K562 (cell line): ENCODE results near the gene IP6K3. TPM values are rescaled to one million over a fixed set of nuclear protein-coding genes. Genes with fewer than 3 reads are reported as not detected.

Experiments used
- BRD4 ChIP-seq: fragments of 200-600 bp; sonication (generic); IDR thresholded peaks from 2 replicates; pipeline ENCODE4 v1.6.1; 2017; ENCODE audit warnings: inconsistent platforms
- CHD1 ChIP-seq: fragments of 200-600 bp; sonication (generic); IDR thresholded peaks from one replicate; pipeline ENCODE4 v1.6.1; 2012; ENCODE audit warnings: mild to moderate bottlenecking, moderate library complexity, low read length, inconsistent platforms
- CREB5 ChIP-seq: fragments of 250-450 bp; sonication (Bioruptor Pico); IDR thresholded peaks from 2 replicates; pipeline ENCODE4 v1.5.0; 2020; ENCODE audit warnings: mild to moderate bottlenecking
- E2F3 ChIP-seq: fragments of 250-450 bp; sonication (Bioruptor Pico); IDR thresholded peaks from 2 replicates; pipeline ENCODE4 v1.4.0; 2020; ENCODE audit warnings: mild to moderate bottlenecking
- ERF ChIP-seq: fragments of 450-650 bp; formaldehyde crosslinking; IDR thresholded peaks from 2 replicates; pipeline ENCODE4 v1.4.0; 2020; ENCODE audit warnings: mild to moderate bottlenecking, mixed read lengths
- HNRNPUL1 ChIP-seq: fragments of 200-400 bp; formaldehyde crosslinking; IDR thresholded peaks from 2 replicates; pipeline ENCODE4 v1.6.1; 2017; ENCODE audit warnings: low read length
- KAT7 ChIP-seq: sonication (generic); formaldehyde crosslinking; IDR thresholded peaks from 2 replicates; pipeline ENCODE4 v1.8.0; 2022; ENCODE audit warnings: missing genetic modification reagents, mild to moderate bottlenecking, borderline replicate concordance
- MAFG ChIP-seq: fragments of 450-650 bp; conservative IDR thresholded peaks from 2 replicates; pipeline ENCODE4 v1.6.1; 2016; ENCODE audit warnings: missing genetic modification characterization, missing compliant biosample characterization
- NR2C1 ChIP-seq, 2 experiments: fragments of 450-650 bp; IDR thresholded peaks; 2 replicates each; pipeline ENCODE4 v1.6.1; 2017; ENCODE audit warnings: mild to moderate bottlenecking in 2 of 2, antibody characterized with exemption in 1 of 2, inconsistent platforms in 1 of 2, missing compliant biosample characterization in 1 of 2, missing genetic modification characterization in 1 of 2
- RUNX1 ChIP-seq: sonication (generic); IDR thresholded peaks from 2 replicates; pipeline ENCODE4 v1.6.1; 2016; ENCODE audit warnings: antibody characterized with exemption, low read depth
- SETDB1 ChIP-seq: IDR thresholded peaks from one replicate; pipeline ENCODE4 v1.6.1; 2012; ENCODE audit warnings: low read length, control low read depth, inconsistent platforms
- SPI1 ChIP-seq: IDR thresholded peaks from 2 replicates; pipeline ENCODE4 v1.6.1; 2011; ENCODE audit warnings: low read depth, low read length, control low read depth, borderline replicate concordance
- TARDBP ChIP-seq: fragments of 450-650 bp; IDR thresholded peaks from 2 replicates; pipeline ENCODE4 v1.6.1; 2016
- TCF3 ChIP-seq: sonication (generic); formaldehyde crosslinking; IDR thresholded peaks from 2 replicates; pipeline ENCODE4 v1.4.0; 2020; ENCODE audit warnings: mild to moderate bottlenecking, missing genetic modification reagents
- ZNF445 ChIP-seq: fragments of 250-450 bp; sonication (Bioruptor Pico); IDR thresholded peaks from 2 replicates; pipeline ENCODE4 v1.4.0; 2020; ENCODE audit warnings: low read depth, mild to moderate bottlenecking, moderate library complexity
- ZNF785 ChIP-seq: fragments of 250-450 bp; sonication (Bioruptor Pico); IDR thresholded peaks from 2 replicates; pipeline ENCODE4 v1.4.0; 2020; ENCODE audit warnings: mild to moderate bottlenecking
- polyA plus RNA-seq, 8 experiments: library from polyadenylated mRNA; depleted of rRNA in 4 of 8; stranded (reverse) in 5 of 8; unstranded in 3 of 8; fragments of >200 nt; fragmentation: Nextera tagmentation in 2 of 8; fragmentation: Illumina TruSeq in 1 of 8; extraction: Ambion mirVana in 2 of 8; extraction: Trizol in 1 of 8; gene quantifications; 2 replicates each; pipeline versions ENCODE4 v1.2.1 to v1.2.3, GENCODE V29; 2011 to 2014; ENCODE audit warnings: inconsistent platforms in 1 of 8, missing spikeins in 1 of 8
- total RNA-seq, 7 experiments: library from RNA; depleted of rRNA in 6 of 7; stranded (reverse); fragments of >200 nt in 6 of 7; fragmentation: Illumina TruSeq in 2 of 7; extraction: Trizol in 2 of 7; gene quantifications; 2 replicates each; pipeline versions ENCODE4 v1.2.1 to v1.2.3, GENCODE V29; 2011 to 2021; ENCODE audit warnings: low replicate concordance in 1 of 7
- TF ChIP-seq, protein P1 (sequence below): fragments of 250-450 bp; sonication (Bioruptor Pico); IDR thresholded peaks from 2 replicates; pipeline ENCODE4 v1.8.0; 2021; ENCODE audit warnings: moderate library complexity, mild to moderate bottlenecking, inconsistent platforms
- TF ChIP-seq, protein P2 (sequence below), 2 experiments: fragments of 150-350 bp in 1 of 2; IDR thresholded peaks; 2 replicates each; pipeline ENCODE4 v1.6.1; 2012 to 2016; ENCODE audit warnings: low read depth in 2 of 2, low read length in 2 of 2, mild to moderate bottlenecking in 1 of 2, moderate library complexity in 1 of 2

The IP6K3 gene
- total and polyA plus RNA-seq, 9 of the 15 experiments (the other 6 are each of a cell fraction or from before 2014, with no cell fraction given) = not detected

GRCh38 chr6:33788694-33789549 is 42.2 kb upstream of the IP6K3 start, which contains the start of gene LEMD2 (continued):
- TF ChIP-seq, protein P1, sequence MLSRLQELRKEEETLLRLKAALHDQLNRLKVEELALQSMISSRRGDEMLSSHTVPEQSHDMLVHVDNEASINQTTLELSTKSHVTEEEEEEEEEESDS (CRISPR knock-in tag) = no peak
- TF ChIP-seq E2F3 = peak; percentile 69; the same call in 1 of the 2 replicates
- no peak for TF ChIP-seq HNRNPUL1
- TF ChIP-seq ZNF785 = no peak
- TF ChIP-seq SPI1 = no peak
- peak; percentile 94 for TF ChIP-seq CHD1
- no peak for TF ChIP-seq MAFG (tag)
- TF ChIP-seq BRD4 = no peak
- TF ChIP-seq NR2C1 (IDR thresholded peaks at IDR 0.05) = peak; percentile 96
- TF ChIP-seq NR2C1 (tag; IDR thresholded peaks at IDR 0.05) = peak; percentile 96
- peak; percentile 75; the same call in 1 of the 2 replicates for TF ChIP-seq TARDBP
- TF ChIP-seq ZNF445 (CRISPR knock-in tag) = no peak
- no peak for TF ChIP-seq SETDB1
- no peak for TF ChIP-seq RUNX1
- TF ChIP-seq KAT7 (CRISPR knock-in tag) = peak; percentile 91; the same call in 1 of the 2 replicates
- no peak for TF ChIP-seq CREB5 (CRISPR knock-in tag)
- TF ChIP-seq TCF3 (CRISPR knock-in tag) = no peak
- TF ChIP-seq ERF = peak; percentile 84; the same call in 1 of the 2 replicates
- TF ChIP-seq, protein P2, sequence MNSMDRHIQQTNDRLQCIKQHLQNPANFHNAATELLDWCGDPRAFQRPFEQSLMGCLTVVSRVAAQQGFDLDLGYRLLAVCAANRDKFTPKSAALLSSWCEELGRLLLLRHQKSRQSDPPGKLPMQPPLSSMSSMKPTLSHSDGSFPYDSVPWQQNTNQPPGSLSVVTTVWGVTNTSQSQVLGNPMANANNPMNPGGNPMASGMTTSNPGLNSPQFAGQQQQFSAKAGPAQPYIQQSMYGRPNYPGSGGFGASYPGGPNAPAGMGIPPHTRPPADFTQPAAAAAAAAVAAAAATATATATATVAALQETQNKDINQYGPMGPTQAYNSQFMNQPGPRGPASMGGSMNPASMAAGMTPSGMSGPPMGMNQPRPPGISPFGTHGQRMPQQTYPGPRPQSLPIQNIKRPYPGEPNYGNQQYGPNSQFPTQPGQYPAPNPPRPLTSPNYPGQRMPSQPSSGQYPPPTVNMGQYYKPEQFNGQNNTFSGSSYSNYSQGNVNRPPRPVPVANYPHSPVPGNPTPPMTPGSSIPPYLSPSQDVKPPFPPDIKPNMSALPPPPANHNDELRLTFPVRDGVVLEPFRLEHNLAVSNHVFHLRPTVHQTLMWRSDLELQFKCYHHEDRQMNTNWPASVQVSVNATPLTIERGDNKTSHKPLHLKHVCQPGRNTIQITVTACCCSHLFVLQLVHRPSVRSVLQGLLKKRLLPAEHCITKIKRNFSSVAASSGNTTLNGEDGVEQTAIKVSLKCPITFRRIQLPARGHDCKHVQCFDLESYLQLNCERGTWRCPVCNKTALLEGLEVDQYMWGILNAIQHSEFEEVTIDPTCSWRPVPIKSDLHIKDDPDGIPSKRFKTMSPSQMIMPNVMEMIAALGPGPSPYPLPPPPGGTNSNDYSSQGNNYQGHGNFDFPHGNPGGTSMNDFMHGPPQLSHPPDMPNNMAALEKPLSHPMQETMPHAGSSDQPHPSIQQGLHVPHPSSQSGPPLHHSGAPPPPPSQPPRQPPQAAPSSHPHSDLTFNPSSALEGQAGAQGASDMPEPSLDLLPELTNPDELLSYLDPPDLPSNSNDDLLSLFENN (IDR thresholded peaks at IDR 0.05; ENCODE audit: low read depth in 2 of 2, low read length in 2 of 2) = peak in 1 of 2 experiments; percentile 25; a peak in 1 of 4 replicates
